ENCODE results near the gene CCNL2.

- TF ChIP-seq, protein P1, sequence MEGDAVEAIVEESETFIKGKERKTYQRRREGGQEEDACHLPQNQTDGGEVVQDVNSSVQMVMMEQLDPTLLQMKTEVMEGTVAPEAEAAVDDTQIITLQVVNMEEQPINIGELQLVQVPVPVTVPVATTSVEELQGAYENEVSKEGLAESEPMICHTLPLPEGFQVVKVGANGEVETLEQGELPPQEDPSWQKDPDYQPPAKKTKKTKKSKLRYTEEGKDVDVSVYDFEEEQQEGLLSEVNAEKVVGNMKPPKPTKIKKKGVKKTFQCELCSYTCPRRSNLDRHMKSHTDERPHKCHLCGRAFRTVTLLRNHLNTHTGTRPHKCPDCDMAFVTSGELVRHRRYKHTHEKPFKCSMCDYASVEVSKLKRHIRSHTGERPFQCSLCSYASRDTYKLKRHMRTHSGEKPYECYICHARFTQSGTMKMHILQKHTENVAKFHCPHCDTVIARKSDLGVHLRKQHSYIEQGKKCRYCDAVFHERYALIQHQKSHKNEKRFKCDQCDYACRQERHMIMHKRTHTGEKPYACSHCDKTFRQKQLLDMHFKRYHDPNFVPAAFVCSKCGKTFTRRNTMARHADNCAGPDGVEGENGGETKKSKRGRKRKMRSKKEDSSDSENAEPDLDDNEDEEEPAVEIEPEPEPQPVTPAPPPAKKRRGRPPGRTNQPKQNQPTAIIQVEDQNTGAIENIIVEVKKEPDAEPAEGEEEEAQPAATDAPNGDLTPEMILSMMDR (IDR thresholded peaks at IDR 0.05): no peak
- no peak for TF ChIP-seq POLR2A (IDR thresholded peaks at IDR 0.05)
These were observed 34.6 kb upstream of the CCNL2 start for GRCh38 chr1:1433804-1434130.
